Hippocampal formation (tissue), 2 donors: ENCODE data around the gene CNNM3.

ENCODE experiments used
- DNase-seq, 2 donors: peaks; one replicate each; lab custom pipeline; 2025; lab: John Stamatoyannopoulos, UW

CNNM3 gene

DNA sequence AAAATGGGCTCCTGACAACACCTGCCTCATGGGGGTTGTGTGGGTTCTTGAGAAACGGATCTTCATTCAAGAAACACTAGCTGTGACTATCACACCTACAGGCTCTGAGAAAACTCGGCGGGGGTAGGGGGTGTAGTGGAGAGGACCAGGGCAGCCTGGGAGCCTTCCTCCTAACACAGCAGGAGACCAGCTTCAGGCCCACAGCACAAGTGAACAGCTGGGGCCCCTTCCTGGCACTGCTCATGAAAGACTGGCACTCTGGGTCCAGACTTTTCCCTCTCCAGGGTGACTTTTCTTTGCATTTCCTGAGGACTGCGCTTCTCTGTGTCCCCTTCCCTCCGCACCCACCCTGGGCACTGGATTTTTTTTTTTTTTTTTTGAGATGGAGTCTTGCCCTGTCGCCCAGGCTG is 61.0 kb downstream of the CNNM3 start:
- no peak for DNase-seq

DNA sequence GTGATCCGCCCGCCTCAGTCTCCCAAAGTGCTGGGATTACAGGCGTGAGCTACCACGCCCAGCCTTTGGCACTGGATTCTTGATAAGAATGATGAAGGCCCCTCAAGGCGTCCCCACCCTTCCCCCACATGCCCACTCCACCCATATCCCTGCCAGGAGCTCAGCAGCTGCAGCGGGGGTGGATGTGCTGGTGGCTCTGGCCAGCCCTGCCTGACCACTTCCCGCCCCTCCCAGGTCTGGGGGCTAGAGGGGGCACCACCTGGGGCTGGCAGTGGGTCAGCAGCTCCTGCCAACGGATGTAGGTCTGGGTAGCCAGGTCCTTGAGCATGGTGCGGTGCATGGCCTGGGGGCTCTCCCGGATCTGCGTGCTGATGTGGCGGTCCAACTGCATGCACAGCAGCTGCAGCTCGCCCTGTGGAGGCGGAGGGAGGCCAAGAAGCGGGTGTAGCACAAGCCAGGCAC is 61.6 kb downstream of the CNNM3 start:
- no peak for DNase-seq

- no peak for DNase-seq
Observed at GRCh38 chr2:96878171-96878570, 62.1 kb downstream of the CNNM3 start.

DNA sequence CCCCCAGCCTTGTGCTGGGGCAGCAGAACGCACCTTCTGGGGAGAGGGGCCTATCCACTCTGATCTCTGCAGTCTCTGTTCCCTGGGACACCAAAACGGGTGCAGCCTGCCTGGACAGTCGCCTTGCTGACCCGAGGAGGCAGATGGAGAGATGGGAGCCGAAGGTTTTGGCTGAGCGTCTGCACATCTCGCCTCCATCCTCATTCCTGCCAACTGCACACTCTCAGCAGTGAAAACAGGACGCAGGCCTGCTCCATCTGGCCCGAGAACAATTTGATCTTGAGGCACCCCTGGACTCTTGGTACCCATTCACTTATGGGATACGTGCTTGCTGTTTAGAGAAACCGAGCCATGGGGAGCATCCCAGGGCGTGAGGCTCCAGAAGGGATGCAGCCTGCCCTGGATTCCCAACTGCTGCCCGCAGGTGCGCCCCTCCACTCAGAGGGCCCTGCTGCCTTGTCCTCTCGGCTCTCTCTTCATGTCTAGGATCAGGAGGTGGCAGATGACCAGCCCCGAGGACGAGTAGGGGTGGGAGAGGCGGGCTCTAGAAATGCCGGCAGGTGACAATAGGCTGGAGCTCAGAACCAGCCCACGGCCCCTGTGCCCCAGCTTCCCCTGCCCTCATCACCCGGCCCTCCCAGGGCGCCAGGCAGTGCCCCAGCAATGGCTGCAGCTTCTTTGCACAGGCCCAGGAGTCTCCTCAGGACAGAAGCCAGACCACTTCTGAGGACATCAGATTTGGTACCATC is 62.9 kb downstream of the CNNM3 start:
- no peak for DNase-seq

- DNase-seq = no peak
Observed at GRCh38 chr2:96879545-96880040, 63.5 kb downstream of the CNNM3 start.

- no peak for DNase-seq
Observed at GRCh38 chr2:96880891-96881273, 64.8 kb downstream of the CNNM3 start.

DNA sequence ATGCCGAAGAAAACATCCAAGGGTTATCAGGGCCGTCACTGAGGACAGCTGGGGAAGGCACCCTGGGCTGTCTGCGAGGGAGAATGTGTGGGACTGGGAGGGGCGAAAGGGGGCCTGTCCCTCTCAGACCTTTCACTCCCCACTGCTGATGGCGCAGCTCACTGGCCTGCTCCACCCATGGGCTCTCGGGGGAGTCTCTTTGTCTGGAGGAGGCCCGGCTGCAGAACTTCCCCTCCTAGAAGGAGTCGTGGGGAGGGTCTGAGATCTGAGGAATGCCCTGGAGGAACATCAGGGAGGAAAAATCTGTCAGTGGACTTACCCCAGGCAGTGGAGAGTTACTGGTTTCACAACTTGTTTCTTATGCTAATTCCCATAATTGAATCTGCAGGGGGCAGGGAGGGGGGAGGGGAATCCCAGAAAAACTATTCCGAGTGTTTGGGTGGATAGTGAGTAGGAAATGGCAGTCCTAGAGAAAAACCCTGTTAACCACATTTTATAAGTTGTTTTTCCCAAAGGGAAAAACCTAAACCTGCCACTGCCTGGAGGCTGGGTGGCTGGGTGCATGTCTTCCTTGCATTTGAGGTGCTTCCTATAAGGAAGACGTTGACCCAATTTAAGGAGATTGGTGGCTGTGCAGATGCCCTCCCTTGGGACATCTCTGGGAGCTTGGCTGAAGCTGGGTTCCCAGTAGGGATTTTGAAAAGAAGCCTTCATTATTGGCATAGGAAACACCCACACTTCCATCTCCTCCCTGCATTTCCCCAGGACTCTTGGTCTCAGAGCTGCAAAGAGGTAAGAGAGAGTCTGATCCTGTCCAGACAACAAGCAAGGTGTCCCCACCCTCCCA is 65.5 kb downstream of the CNNM3 start:
- DNase-seq = no peak

DNA sequence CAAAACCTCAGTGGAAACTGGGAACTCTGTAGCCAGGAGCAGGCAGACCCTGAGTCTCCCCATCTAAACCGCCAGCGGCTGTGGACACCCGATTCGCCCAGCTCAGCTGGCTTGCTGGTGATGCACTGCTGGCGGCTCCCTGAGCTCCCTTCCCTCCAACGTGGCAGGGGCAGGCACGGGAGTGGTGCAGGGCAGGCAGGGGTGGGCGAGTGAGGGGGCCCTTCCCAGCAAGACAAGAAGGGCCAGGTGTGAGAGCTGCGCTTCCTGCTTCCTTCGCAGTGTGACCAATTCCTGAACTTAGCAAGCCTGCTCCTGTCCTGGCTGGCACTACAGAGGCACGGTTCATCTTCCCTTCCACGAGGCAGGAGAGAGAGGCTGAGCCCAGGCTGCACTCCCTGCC is 66.2 kb downstream of the CNNM3 start:
- no peak for DNase-seq

DNA sequence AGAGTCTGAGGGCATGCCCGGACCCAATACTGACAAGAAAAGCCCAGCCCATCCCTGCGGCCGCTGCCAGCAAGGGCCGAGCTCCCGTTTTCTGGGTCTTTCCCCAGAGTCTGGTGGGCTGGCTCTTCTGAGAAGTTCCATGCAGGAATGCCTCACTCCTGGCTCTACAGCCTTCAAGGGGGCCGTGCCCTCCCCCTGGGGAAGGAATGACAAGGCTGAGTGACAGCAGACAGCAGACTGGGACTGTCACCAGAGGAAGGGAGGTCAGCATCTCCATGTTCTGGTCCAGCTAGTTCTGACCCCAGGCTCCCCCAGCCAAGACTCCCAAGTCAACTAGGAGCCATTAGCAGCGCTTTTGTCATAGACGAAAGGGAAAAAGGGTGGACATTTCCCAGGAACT is 66.8 kb downstream of the CNNM3 start:
- no peak for DNase-seq

GRCh38 chr2:96883306-96883705 is 67.2 kb downstream of the CNNM3 start:
- DNase-seq = no peak
